Stomach (tissue), 4 donors: ENCODE results near the gene ZFAND2B.

ENCODE experiments used
- EP300 ChIP-seq: sonication (generic); formaldehyde crosslinking; IDR thresholded peaks from one replicate; pipeline ENCODE4 v1.6.1; 2017; ENCODE audit warnings: antibody characterized with exemption
- POLR2A ChIP-seq, 4 donors: fragments of 450-650 bp; IDR thresholded peaks; one replicate each; pipeline ENCODE4 v1.6.1; 2016; ENCODE audit warnings: antibody characterized with exemption in 4 of 4, control low read depth in 2 of 4, mild to moderate bottlenecking in 1 of 4, moderate library complexity in 1 of 4
- POLR2AphosphoS5 ChIP-seq, 3 donors: sonication (generic); formaldehyde crosslinking; IDR thresholded peaks; one replicate each; pipeline ENCODE4 v1.6.1; 2016; ENCODE audit warnings: antibody characterized with exemption in 3 of 3
- TF ChIP-seq, protein P1 (sequence below), 7 experiments: fragments of 450-650 bp in 4 of 7; fragments of 200-600 bp in 3 of 7; sonication (generic) in 3 of 7; IDR thresholded peaks; one replicate each; pipeline ENCODE4 v1.5.1; 2016 to 2019; ENCODE audit warnings: antibody characterized with exemption in 7 of 7, control low read depth in 2 of 7, mild to moderate bottlenecking in 1 of 7

DNA sequence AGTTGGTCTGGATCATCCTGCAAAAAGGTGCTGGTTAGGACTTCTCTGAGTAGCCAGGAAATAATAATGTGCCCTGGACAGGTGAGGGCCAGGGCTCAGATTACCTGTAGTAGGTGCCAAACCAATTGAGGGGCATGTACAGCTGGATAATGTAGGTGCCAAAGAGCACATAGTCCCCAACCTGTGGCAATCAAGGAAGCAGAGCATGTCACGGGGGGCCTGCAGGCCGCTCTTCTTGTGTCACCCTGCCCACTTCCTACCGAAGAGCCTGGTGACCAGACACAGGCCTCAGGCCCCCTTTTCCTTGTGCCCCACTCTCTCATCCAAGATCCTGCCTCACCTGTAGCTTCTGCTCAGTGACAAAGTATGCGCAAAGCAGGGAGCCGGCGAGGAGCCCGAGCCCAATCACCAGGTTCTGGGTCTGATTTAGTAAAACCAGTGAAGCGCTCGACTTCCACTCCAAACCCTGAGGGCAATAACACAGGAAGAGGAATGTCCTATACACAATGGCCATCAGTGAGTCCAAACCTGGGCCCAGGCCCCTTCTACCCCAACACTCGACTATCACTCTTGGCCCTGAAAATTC, 7.0 kb downstream of the ZFAND2B start:
- TF ChIP-seq POLR2AphosphoS5 (IDR thresholded peaks at IDR 0.05), result no peak
- TF ChIP-seq, protein P1, sequence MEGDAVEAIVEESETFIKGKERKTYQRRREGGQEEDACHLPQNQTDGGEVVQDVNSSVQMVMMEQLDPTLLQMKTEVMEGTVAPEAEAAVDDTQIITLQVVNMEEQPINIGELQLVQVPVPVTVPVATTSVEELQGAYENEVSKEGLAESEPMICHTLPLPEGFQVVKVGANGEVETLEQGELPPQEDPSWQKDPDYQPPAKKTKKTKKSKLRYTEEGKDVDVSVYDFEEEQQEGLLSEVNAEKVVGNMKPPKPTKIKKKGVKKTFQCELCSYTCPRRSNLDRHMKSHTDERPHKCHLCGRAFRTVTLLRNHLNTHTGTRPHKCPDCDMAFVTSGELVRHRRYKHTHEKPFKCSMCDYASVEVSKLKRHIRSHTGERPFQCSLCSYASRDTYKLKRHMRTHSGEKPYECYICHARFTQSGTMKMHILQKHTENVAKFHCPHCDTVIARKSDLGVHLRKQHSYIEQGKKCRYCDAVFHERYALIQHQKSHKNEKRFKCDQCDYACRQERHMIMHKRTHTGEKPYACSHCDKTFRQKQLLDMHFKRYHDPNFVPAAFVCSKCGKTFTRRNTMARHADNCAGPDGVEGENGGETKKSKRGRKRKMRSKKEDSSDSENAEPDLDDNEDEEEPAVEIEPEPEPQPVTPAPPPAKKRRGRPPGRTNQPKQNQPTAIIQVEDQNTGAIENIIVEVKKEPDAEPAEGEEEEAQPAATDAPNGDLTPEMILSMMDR (IDR thresholded peaks at IDR 0.05), result no peak
- no peak for TF ChIP-seq POLR2A (IDR thresholded peaks at IDR 0.05)
- TF ChIP-seq EP300, result no peak
